ENCODE results near the gene TMEM151B. TPM values are rescaled to one million over a fixed set of nuclear protein-coding genes. Genes with fewer than 3 reads are reported as not detected.

The TMEM151B gene
- total RNA-seq, 1 donor = under 0.01 TPM

DNA sequence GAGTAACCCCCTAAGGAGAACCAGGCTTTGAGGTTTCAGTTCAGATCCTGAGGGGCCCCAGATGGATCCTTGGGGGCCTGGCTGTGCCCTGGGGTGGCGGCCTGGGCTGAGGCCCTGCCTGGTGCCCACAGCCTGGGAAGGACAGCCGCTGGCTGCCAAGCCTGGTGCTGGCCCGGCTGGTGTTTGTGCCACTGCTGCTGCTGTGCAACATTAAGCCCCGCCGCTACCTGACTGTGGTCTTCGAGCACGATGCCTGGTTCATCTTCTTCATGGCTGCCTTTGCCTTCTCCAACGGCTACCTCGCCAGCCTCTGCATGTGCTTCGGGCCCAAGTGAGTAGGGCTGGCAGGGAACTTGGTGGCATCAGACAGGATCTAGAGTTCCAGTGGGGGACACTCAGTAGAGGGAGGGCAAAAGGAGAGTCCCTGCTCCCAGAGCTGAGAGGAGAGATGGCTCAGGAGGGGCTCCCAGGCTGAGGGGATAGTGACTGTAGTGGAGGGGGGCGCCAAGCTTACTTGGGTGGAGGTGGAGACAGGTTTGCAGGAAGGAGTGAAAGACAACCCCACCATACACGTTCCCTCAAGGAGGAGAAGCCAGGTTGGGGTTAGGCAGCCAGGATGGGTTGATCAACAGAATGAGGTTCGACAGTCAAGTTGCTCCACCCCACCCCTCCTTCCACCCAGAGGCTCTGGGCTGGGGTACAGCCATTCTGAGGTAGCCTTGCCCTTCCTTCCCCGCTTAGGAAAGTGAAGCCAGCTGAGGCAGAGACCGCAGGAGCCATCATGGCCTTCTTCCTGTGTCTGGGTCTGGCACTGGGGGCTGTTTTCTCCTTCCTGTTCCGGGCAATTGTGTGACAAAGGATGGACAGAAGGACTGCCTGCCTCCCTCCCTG is 37.3 kb upstream of the TMEM151B start:
- peak in 1 of 3 donors; percentile 46 for DNase-seq (ENCODE audit: low read depth in 2 of 3, low spot score in 2 of 3)

DNA sequence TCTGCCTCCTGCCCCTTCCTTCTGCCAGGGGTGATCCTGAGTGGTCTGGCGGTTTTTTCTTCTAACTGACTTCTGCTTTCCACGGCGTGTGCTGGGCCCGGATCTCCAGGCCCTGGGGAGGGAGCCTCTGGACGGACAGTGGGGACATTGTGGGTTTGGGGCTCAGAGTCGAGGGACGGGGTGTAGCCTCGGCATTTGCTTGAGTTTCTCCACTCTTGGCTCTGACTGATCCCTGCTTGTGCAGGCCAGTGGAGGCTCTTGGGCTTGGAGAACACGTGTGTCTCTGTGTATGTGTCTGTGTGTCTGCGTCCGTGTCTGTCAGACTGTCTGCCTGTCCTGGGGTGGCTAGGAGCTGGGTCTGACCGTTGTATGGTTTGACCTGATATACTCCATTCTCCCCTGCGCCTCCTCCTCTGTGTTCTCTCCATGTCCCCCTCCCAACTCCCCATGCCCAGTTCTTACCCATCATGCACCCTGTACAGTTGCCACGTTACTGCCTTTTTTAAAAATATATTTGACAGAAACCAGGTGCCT is 36.6 kb upstream of the TMEM151B start:
- DNase-seq (ENCODE audit: low read depth in 2 of 3, low spot score in 2 of 3) = no peak

- DNase-seq (ENCODE audit: low read depth in 2 of 3, low spot score in 2 of 3) = peak in 1 of 3 donors; percentile 57
Measured at GRCh38 chr6:44234101-44235025, 35.9 kb upstream of the TMEM151B start.

DNA sequence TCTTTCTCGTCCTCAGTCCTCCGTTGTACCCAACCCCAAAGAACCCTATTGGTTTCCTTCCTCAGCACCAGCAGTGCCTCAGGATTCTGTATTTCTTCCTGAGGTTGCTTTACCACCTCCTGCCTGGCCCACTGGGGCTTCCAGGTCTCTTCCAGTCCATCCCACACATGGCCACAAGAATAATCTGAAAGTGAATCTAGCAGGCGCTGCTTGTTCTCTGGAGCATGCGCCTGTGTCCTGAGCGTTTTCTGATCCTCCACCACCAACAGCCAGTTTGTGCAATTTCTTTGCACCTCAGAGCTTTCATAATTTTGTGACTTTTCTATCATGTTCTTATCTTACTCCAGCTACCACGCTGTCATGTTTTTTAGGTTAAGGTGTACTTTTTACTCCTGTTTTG is 35.0 kb upstream of the TMEM151B start:
- no peak for DNase-seq (ENCODE audit: low read depth in 2 of 3, low spot score in 2 of 3)

DNA sequence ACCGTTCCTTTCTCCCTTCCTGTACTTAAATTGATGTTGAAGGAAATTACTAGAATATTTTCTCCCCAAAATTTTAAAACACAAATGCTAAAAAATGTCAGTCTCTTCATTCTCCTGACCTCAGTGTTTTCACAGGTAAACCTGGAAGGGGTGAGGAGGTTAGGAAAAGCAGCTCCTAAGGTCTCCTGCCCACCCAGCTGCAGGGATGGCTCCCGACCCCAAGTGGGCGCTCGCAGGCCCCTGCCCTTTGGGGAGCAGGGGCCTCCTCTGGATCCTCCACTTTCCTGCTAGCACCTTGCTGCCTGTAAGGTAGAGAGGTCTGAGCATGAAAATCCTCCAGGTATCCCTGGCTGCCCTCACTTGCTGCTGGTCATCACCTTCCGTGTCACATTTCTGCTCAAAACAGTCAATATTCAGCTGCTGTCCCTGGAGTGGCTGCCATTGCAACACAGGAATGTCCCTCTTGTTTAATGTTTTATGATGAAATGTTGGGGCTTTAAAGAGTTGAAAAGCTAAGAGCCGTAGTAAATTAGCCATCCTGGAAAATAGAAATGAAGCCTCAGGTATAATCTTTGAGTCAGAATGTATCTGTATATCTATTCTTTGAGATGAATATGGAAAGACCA is 34.2 kb upstream of the TMEM151B start:
- DNase-seq (ENCODE audit: low read depth in 2 of 3, low spot score in 2 of 3) = no peak

- DNase-seq (ENCODE audit: low read depth in 2 of 3, low spot score in 2 of 3) = peak in 2 of 3 donors; percentile 92 to 95
Measured at GRCh38 chr6:44237021-44237812, 33.0 kb upstream of the TMEM151B start.

- DNase-seq (ENCODE audit: low read depth in 2 of 3, low spot score in 2 of 3) = peak; percentile 65 to 84 (median 73)
Measured at GRCh38 chr6:44237813-44238433, 32.3 kb upstream of the TMEM151B start.

- DNase-seq (ENCODE audit: low read depth in 2 of 3, low spot score in 2 of 3) = no peak
Measured at GRCh38 chr6:44238687-44239350, 31.4 kb upstream of the TMEM151B start.

DNA sequence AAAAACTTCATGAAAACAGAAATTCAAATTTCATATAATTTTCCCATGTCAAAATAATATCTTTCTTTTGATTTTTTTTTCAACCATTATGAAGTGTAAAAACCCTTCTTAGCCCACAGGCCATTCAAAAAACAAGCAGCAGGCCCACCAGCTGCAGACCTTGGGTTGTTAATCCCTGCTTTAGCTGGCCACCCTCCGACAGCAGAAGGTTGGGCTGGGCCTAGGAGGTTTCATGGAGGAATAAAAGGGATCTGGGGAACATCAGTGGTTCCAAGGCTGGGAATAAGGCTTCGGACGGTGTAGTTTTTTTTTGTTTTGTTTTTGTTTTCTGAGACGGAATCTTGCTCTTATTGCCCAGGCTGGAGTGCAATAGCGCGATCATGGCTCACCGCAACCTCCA is 26.9 kb upstream of the TMEM151B start:
- no peak for DNase-seq (ENCODE audit: low read depth in 2 of 3, low spot score in 2 of 3)

GRCh38 chr6:44245391-44245911 is 24.8 kb upstream of the TMEM151B start:
- DNase-seq (ENCODE audit: low read depth in 2 of 3, low spot score in 2 of 3) = no peak

GRCh38 chr6:44245912-44246662 is 24.2 kb upstream of the TMEM151B start:
- peak; percentile 68 to 83 (median 77) for DNase-seq (ENCODE audit: low read depth in 2 of 3, low spot score in 2 of 3)

GRCh38 chr6:44246663-44247337 is 23.4 kb upstream of the TMEM151B start, which contains the start of gene HSP90AB1:
Gene HSP90AB1, plus strand, starts transcription at chr6:44247101. Its CDS starts 1,529 bp downstream, at chr6:44248630.
- DNase-seq (ENCODE audit: low read depth in 2 of 3, low spot score in 2 of 3) = peak; percentile 90 to 98 (median 95)

DNA sequence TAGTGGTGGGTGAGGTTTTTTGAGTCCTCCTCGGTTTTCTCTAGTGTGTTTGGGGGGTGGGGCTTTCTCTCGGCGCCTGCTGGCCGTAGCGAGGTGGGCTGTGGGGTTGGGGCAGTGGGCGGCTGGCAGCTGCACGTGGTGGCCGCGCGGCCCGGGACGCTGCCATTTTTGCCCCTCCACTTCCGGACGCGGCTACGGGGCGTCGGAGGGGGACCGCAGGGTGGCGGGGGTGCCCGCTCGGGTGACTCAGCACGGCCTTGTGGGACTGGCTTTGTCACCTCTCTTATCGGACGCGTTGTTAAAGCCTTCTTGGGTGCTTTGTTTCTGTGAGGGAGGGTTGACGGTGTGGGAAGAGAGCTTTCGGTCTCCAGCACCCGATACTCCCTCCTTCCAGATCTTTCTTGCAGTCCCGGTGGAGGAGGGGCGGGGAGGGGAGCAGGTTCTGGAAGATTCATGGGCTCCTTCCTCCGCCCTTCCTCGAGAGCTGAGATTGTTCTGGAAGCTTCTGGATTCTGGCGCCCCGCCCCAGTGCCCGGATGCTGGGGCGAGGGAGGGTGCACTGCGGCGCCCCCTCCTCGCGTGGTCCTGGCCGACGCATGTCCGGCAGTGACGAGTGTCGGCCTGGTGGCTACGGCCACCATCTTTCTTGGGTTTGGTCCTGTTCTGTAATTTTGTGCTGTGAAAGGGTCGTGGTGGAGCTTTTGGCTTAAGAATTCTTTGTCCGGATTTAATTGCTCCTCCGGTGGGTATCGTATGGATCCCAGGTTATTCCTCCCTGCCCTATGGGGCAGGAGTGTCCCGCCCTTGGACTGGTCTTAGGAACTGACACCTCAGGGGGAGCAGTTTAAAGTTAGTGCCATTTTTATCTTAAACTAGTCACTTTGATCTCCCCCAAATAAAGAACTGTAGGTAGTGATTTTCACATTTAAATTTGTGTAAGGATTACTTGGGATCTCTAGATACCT is 22.6 kb upstream of the TMEM151B start:
- DNase-seq (ENCODE audit: low read depth in 2 of 3, low spot score in 2 of 3) = peak in 2 of 3 donors; percentile 90 to 91

- DNase-seq (ENCODE audit: low read depth in 2 of 3, low spot score in 2 of 3) = no peak
Measured at GRCh38 chr6:44248579-44248978, 21.7 kb upstream of the TMEM151B start.

GRCh38 chr6:44249082-44249748 is 21.0 kb upstream of the TMEM151B start:
- no peak for DNase-seq (ENCODE audit: low read depth in 2 of 3, low spot score in 2 of 3)
